ENCODE measurements around the gene NTF4. TPM values are rescaled to one million over a fixed set of nuclear protein-coding genes. Genes with fewer than 3 reads are reported as not detected.

The NTF4 gene
- total and polyA plus RNA-seq, 2 of the 13 experiments (the other 11 are each of a cell fraction or from before 2014, with no cell fraction given): not detected

DNA sequence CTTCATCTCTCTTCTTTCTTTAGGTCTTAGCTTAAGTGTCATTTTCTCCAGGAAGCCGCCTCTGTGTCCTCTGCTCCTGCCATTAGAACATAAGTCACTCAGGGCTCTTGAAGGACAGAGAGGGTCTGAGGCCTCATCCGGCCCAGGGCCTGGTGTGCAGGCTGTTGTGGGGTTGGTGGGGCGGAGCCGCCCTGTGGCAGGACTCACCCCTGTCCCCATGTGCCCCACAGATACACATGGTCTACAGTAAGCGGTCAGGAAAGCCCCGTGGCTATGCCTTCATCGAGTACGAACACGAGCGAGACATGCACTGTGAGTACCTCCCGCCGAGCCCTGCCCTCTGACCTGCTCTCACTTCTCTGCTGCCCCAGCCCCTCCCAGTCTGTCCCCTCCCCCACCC lies 36.5 kb upstream of the NTF4 start (continued):
- TF ChIP-seq ZHX2 (IDR thresholded peaks at IDR 0.05; ENCODE audit: low read depth) (no peak), ZHX2 (CRISPR knock-in tag; IDR thresholded peaks at IDR 0.05; ENCODE audit: borderline replicate concordance) (no peak)

DNA sequence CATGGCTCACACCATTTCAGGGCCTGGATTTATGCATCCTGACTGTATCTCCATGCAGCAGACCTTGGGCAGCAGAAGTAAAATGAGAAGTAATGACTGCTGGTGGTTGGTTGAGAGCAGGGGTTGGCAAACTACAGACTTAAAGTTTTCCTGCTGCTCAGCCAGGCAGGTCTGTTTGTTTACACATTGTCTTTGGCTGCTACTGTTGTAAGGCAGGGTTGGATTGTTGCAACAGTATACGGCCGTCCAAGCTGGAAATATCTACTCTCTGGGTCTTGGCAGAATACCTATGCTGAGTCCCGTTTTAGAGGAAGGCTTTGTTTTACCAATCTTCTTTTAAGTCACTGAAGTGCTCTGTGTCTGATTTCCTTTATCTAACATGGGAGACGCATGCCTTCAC lies 34.2 kb upstream of the NTF4 start:
- Histone ChIP-seq H3K4me1 (ENCODE audit: insufficient read depth, low read length) (no peaks in the 10 kb centered on the region), H4K20me1 (ENCODE audit: insufficient read depth, low read length) (peaks cover 28% of the 10 kb centered on the region), H3K27me3 (ENCODE audit: control insufficient read depth in 1 of 2, insufficient read depth in 2 of 2, low read length in 2 of 2) (no peaks in the 10 kb centered on the region), H3K9me3 (ENCODE audit: low read length) (no peaks in the 10 kb centered on the region), H2AFZ (ENCODE audit: low read length) (no peak overlapping the region), H3K36me3 (replicated peaks in 1 of 2; ENCODE audit: control insufficient read depth in 1 of 2, insufficient read depth in 2 of 2, low read length in 2 of 2) (peaks cover 44 to 83% of the 10 kb centered on the region in 2 experiments), H3K4me2 (ENCODE audit: low read depth, low read length) (no peak overlapping the region), H3K79me2 (ENCODE audit: insufficient read depth, low read length) (peaks cover 16% of the 10 kb centered on the region), H3K4me3 (replicated peaks in 1 of 3; ENCODE audit: insufficient read depth in 1 of 3, low read depth in 2 of 3, low read length in 3 of 3) (no peak overlapping the region), H3K9ac (ENCODE audit: insufficient read depth, low read depth, low read length) (no peak overlapping the region), H3K27ac (ENCODE audit: extremely low read length, insufficient read depth, low read length) (no peak overlapping the region)
- intact Hi-C loops (cut with micrococcal nuclease; ENCODE audit: unreplicated experiment): loop anchor here (5.0 kb wide), 1 partner anchor 49 kb away; no protein-coding TSS in a partner anchor
- no TSS peak for BruUV-seq (replicated peaks)
- FAIRE-seq (no peak), DNase-seq (ENCODE audit: low spot score) (no peak), ATAC-seq (no peak)
- ChIA-PET CTCF (ENCODE audit: low intra/inter-chr PET ratio, low total read pairs) (interaction anchor here (0.9 to 2.0 kb wide), 5 partner anchors 8 to 110 kb away, joined by 3 to 12 read pairs (median 9); no protein-coding TSS in a partner anchor), POLR2A (interaction anchor here (1.2 kb wide), 1 partner anchor 29 kb away, joined by 4 read pairs; no protein-coding TSS in a partner anchor)
- 98% methylated on average over 4 of the region's 4 CpGs for WGBS (ENCODE audit: low lambda C conversion rate)
- in situ Hi-C loops (cut with HindIII; ENCODE audit: extremely low pct_ligation_motif_present, low pct_unique_long_range_greater_than_20kb): loop anchor here (10.0 kb wide), 1 partner anchor 96 kb away; no protein-coding TSS in a partner anchor
- peak; percentile 50 for TF ChIP-seq RBM22 (optimal IDR thresholded peaks at IDR 0.05; ENCODE audit: low read length)
- TF ChIP-seq ZNF317 (CRISPR knock-in tag; IDR thresholded peaks at IDR 0.05): no peak
- TF ChIP-seq POLR2G (IDR thresholded peaks at IDR 0.05; ENCODE audit: low read depth, low read length): no peak
- no peak for TF ChIP-seq CEBPG (CRISPR knock-in tag; IDR thresholded peaks at IDR 0.05)
- TF ChIP-seq MBD4 (IDR thresholded peaks at IDR 0.05; ENCODE audit: borderline replicate concordance, low read length): no peak
- TF ChIP-seq ZNF776 (CRISPR knock-in tag; IDR thresholded peaks at IDR 0.05): no peak
- no peak for TF ChIP-seq ARNTL (CRISPR knock-in tag; IDR thresholded peaks at IDR 0.05)
- TF ChIP-seq ISL2 (CRISPR knock-in tag; IDR thresholded peaks at IDR 0.05): no peak

Measured in HepG2 (cell line).